GF-D8 (cell line): ENCODE data around the gene SORBS1.

Experiments
- DNase-seq: peaks from one replicate; lab custom pipeline; 2025; lab: John Stamatoyannopoulos, UW

Gene SORBS1

DNA sequence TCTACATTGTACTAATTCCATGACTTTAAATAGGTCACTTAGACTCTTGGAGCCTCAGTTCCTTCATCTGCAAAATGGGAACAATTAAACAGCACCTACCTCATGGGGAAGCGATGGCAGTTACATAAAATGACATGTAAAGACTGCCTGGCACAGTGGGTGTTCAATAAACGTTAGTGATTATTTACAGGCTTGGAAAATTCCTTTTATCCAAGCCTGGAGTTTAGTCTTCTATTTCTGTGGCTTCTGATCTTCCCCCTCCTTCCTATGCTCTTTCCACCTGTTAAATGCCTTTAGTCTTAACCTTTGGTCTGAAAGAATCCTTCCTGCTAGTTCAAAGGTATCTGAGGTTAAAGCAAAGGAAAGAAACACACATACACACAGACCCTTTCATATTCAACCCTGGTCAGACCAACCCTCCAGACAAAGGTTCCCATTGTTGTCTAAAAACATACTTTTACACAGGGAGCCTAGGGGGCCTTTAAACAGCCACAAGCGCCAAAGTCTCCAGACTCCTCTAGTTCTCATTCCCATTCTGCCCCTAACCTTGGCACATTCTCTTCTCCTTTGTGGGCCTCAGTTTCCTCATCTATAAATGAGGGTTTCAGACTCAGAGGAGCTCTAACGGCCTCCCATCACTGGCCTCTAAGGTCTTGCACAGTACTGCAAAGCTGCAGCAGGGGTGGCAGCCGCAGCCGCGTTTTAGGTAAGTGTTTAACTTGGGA, 21.4 kb downstream of the SORBS1 start:
- DNase-seq = no peak

- DNase-seq = no peak
Measured at GRCh38 chr10:95538412-95538811, 22.8 kb downstream of the SORBS1 start.

DNA sequence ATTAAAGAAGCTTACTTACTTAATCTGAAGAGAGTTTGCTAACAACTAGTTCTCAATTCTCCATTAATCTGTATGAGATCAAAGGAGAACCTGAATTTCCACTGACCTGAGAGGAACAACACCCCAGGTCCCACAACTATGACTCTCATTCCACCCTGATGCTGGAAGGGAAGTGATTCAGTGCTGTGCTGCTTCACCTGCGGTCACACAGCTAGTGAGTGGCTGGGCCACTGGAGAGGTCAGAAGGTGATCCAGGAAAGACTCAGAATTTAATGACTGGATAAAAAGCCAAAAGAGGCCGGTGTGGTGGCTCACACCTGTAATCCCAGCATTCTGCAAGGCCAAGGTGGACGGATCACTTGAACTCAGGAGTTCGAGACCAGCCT, 23.6 kb downstream of the SORBS1 start:
- no peak for DNase-seq

- DNase-seq = no peak
Measured at GRCh38 chr10:95536894-95537541, 24.2 kb downstream of the SORBS1 start.

DNA sequence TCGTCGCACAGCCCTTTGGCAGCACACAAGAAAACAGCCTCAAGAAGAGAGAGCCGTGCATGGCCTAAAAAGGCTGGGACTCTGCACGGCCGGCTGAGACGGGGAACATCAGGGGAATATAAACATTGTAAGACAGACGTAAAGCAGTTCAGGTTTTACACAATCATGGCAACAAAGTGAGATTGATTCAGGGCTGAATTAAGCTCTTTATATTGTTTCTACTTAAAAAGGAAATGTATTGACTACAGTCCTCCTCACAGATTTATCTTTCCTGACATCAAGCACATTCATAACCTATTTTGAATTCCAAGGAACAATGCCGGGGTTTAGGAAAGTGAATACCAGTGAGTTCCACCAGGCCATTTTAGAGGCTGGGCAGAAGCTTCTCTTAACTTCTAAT, 25.2 kb downstream of the SORBS1 start:
- no peak for DNase-seq

- no peak for DNase-seq
Measured at GRCh38 chr10:95535526-95535925, 25.6 kb downstream of the SORBS1 start.

DNA sequence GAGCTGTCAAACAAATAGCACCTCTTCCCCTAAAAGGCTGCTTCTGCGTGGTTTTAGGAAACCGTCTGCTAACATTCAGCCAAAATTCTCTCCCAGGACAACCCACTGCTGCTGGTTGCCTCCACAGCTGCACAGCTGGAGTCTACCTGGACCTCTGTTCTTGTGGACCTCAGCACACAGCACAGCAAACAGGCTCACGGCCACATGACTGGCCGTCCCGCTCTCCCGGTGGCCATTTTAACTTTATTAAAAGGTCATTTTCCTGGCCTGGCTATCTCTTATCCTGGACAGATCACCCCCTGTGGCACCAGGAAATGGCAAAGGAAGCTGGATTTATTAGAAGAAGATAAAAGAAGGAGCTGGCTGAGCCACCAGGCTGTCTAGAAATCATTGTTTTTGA, 27.6 kb downstream of the SORBS1 start:
- DNase-seq = no peak

GRCh38 chr10:95532536-95532935, 28.6 kb downstream of the SORBS1 start:
- DNase-seq = no peak

DNA sequence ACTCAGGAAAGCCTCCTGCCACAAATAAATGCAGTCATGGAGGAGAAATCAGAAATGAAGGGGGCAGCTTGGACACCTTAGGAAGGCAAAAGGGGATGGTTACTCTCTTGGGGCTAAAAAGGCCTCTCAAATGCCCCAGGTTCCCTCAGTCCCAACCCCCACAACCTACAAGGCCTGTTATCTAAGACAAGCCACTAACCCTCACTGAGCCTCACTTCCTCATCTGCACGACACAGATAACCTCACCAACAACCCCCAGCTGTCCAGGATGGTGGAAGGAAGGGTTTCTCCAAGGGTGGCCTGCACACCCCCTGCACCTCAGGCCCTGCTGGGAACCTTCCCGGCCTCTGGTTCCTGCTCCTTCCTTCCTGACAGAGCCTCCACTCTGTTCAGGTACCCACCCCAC, 29.2 kb downstream of the SORBS1 start:
- peak; percentile 29 for DNase-seq

DNA sequence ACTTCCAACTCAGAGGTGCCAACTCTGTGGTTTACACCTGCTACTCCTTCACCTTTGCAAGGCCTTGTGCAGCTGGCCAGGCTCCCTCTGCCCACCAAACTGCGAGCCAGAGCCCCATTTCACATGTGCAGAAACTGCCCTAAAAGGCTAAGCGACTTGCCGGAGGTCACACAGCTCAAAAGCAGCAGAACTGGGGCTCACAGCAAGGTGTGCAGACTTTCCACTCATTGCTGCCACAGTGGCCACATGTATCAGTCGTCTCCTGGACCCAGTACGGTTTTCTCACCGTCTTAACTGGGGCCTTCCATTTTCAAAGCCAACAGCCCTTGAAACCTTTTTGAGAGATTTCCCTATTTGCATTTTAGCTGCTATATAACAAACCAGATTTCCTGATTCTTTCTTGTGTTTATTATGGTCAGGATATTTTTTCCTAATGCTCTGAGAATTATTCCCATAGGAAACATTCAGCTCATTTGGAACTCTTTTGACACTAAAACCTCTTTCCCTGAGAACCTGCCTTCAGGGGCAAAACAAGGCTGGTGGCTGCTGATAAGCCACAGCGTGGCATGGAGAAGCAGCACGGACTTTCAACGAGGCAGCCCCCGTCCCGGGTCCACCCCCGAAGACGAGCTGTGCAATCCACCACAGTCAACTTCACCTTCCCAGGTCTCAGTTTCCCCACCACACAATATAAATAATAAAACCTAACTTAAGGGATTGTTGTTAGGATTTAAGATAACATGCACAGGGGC, 29.9 kb downstream of the SORBS1 start:
- no peak for DNase-seq

- DNase-seq = no peak
Measured at GRCh38 chr10:95530561-95530960, 30.6 kb downstream of the SORBS1 start.

GRCh38 chr10:95530029-95530428, 31.1 kb downstream of the SORBS1 start:
- no peak for DNase-seq

- no peak for DNase-seq
Measured at GRCh38 chr10:95526044-95526443, 35.1 kb downstream of the SORBS1 start.

GRCh38 chr10:95525033-95525418, 36.1 kb downstream of the SORBS1 start:
- no peak for DNase-seq

GRCh38 chr10:95524358-95525032, 36.7 kb downstream of the SORBS1 start:
- no peak for DNase-seq

DNA sequence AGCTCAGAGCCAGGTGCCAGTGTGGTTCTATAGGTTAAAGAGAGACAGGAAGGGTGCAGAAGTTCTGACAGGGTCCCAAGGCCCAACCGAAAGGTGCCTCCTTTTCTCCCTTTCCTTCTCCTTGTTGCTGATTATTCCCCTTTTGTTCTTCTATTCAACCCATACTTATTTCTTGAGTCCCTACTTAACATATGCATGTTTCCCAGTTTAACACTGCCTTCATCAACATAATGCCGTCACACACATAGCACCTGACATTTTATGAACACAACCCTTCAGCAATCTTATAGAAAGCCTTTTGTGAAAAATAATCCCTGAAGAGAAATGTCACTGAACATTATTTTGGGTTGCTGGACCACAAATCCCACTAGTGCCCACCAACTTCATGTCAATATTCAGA, 39.1 kb downstream of the SORBS1 start:
- no peak for DNase-seq

- DNase-seq = no peak
Measured at GRCh38 chr10:95520617-95521016, 40.6 kb downstream of the SORBS1 start.

DNA sequence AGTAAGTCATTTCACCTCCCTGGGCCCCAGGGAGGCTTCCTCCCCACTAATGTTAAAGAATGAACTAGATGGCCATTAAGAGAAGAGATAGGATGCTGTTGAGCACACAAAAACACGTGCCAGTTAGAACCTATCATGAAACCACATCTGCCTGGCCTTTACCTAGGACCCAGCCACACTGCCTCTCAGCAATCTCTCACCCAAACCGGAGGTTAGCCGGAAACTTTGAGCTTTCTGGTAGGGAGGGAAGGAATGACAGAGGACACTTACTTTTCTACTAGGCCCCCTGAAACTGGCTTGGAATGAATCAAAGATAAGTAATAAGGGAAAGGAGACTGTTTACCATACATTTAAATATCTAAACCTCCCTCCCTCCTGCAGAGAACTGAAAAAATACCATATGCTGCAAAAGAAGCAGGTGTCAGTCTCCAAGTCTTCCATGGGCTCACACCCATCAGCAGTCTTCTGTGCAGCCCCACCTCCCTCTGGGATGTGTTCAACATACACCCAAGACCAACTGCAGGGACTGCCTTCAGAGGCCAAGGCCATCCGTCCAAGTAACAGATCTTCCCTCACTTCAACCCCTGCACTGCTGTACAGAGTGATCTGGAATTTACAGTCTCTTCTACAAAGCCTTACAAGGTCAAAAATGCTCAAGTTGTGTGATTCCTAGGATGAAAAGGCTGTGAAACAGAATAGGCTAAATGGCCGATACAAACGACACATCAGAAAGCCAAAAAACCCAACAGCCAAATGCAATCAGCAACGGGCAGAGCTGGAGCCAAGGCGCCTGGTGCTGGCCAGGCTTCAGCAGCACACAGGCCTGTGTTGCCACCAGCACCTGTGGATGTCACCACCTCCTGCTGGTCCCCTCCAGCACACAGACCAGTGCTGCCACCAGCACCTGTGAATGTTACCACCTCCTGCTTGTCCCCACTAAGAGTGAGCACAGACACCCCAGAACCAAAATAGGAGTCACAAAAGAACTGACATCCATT, 42.4 kb downstream of the SORBS1 start:
- no peak for DNase-seq

DNA sequence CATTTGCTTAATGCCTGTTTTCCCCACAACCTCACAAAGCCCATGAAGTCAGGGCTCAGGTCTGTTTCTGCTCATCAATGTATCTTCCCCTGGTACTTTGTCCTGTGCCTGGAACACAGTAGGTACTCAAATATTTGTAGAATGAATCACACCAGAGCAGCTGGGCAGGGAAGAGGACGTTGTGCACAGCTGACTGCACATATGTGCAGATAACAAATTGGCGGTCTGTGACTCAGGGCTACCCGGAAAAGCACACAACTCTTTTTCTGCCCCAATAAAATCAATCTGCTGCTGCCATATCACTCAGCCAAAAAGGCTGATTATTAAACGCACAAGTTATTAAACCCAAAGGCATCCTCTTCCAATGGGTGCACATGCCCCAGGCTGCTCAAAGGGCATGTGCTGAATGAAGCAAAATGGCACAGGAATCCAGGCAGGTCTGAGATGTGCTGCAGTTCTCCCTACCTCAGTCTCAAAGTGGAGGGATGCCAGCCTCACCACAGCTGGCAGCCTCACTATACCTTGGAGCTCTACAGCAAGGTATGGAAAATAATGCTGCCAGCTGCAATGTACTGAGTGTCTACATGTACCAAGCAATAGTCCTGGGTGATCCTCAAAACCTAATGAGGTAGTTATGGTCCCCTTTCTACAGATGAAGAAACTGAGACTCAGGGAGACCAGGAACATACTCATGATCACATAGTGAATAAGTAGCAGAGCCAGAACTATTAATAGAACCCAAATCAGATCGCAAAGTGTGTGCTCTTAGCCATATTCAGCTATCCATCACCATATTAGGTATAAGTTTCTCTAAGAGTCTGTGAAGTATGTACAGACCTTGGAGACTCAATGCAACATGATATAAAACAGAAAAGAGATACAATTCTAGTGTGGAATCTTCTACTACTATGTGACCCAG, 43.4 kb downstream of the SORBS1 start:
- DNase-seq = no peak

DNA sequence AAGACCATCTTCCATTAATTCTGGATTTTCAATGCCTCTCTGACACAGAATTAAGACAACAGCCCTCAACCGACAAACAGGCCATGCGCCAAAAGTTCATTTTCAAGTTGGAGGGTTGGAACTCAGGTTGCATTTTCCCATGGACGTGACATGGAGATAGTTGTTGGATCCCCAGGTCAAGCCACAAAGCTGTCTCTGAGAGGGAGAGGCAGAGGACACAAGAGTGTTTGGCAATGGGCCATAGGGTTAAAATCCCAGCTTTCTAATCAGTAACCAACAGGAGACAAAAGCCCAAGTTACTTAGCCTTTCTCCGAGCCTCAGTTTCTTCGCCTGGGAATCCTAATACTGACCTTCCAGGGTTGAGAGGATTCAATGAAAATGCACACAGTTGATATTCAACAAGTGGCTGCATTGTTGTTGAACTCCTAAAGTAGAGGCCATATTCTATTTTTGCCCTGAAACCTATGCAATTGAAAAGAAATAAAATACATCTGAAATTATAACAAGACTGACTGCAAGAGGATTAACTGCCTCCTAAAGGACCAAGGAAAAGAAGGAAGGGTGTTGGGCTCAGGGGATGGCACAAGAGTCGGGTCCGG, 44.3 kb downstream of the SORBS1 start:
- DNase-seq = no peak
